Uterus (tissue), 4 donors: ENCODE data around the gene OXTR. TPM values are rescaled to one million over a fixed set of nuclear protein-coding genes. Genes with fewer than 3 reads are reported as not detected.

ENCODE experiments used
- DNase-seq, 2 donors: peaks; one replicate each; pipeline ENCODE4 v3.0.0-alpha.2; 2019 to 2020
- H3K27ac ChIP-seq, 2 donors: fragments of 200-600 bp; sonication (generic); 1 replicate in 1 of 2; 2 replicates in 1 of 2; pipeline ENCODE4 v1.5.1; 2016 to 2018
- H3K27me3 ChIP-seq, 2 donors: fragments of 200-600 bp; sonication (generic); one replicate each; pipeline ENCODE4 v1.5.1; 2018 to 2019; ENCODE audit warnings: control low read depth in 1 of 2
- H3K36me3 ChIP-seq, 2 donors: fragments of 200-600 bp; sonication (generic); one replicate each; pipeline ENCODE4 v1.5.1; 2019; ENCODE audit warnings: control low read depth in 1 of 2
- H3K4me1 ChIP-seq, 2 donors: fragments of 200-600 bp; sonication (generic); one replicate each; pipeline ENCODE4 v1.5.1; 2018 to 2019; ENCODE audit warnings: control low read depth in 1 of 2
- H3K4me3 ChIP-seq, 2 donors: fragments of 200-600 bp; sonication (generic); 1 replicate in 1 of 2; 2 replicates in 1 of 2; pipeline ENCODE4 v1.5.1; 2018 to 2019; ENCODE audit warnings: mild to moderate bottlenecking in 1 of 2
- H3K9me3 ChIP-seq, 2 donors: fragments of 200-600 bp; sonication (generic); one replicate each; pipeline ENCODE4 v1.5.1; 2019; ENCODE audit warnings: control low read depth in 1 of 2
- POLR2A ChIP-seq, 2 donors: fragments of 450-650 bp; IDR thresholded peaks; one replicate each; pipeline ENCODE4 v1.6.1; 2016; ENCODE audit warnings: antibody characterized with exemption in 2 of 2, mild to moderate bottlenecking in 1 of 2, moderate library complexity in 1 of 2
- intact Hi-C: fragments of 100-400 bp; cut with DNase I; formaldehyde crosslinking; loops from one replicate; pipeline ENCODE4 v1.15.1; 2023; ENCODE audit warnings: low total_unique reads
- total RNA-seq, 4 donors: library from RNA; depleted of rRNA in 3 of 4; stranded (reverse); fragments of >200 nt in 3 of 4; gene quantifications; one replicate each; pipeline versions ENCODE4 v1.1.0 to v1.2.4, GENCODE V29; 2014 to 2023
- TF ChIP-seq, protein P1 (sequence below), 4 experiments: fragments of 200-600 bp in 2 of 4; fragments of 450-650 bp in 2 of 4; sonication (generic) in 2 of 4; IDR thresholded peaks; one replicate each; pipeline ENCODE4 v1.5.1; 2016 to 2019; ENCODE audit warnings: antibody characterized with exemption in 4 of 4, mild to moderate bottlenecking in 2 of 4, moderate library complexity in 1 of 4
- donor health status: DM: yes; HTN: yes; CAD: no.

Gene OXTR
- total RNA-seq, 4 donors from 2014 or later = 0.27 to 4.4 (median 1.5) TPM; not detected in 1

DNA sequence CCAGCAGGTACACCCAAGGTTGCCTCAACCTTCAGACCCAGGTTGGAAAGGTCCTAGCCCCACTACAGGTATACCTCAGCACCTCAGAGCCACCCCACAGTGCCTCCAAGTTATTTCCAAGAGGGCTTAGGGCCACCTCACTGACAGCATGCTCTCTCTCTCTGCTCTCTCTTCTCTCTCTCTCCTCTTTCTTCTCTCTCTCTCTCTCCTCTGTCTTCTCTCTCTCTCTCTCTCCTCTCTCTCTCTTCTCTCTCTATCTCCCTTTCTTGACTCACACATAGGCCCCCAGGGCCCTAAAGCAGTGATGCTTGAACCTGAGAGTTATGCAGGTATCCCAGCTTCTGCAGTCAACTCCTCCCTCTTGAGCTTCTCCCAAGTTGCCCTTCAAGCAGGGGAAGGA lies 31.6 kb downstream of the OXTR start:
- no peak for TF ChIP-seq POLR2A (IDR thresholded peaks at IDR 0.05)
- TF ChIP-seq, protein P1, sequence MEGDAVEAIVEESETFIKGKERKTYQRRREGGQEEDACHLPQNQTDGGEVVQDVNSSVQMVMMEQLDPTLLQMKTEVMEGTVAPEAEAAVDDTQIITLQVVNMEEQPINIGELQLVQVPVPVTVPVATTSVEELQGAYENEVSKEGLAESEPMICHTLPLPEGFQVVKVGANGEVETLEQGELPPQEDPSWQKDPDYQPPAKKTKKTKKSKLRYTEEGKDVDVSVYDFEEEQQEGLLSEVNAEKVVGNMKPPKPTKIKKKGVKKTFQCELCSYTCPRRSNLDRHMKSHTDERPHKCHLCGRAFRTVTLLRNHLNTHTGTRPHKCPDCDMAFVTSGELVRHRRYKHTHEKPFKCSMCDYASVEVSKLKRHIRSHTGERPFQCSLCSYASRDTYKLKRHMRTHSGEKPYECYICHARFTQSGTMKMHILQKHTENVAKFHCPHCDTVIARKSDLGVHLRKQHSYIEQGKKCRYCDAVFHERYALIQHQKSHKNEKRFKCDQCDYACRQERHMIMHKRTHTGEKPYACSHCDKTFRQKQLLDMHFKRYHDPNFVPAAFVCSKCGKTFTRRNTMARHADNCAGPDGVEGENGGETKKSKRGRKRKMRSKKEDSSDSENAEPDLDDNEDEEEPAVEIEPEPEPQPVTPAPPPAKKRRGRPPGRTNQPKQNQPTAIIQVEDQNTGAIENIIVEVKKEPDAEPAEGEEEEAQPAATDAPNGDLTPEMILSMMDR (IDR thresholded peaks at IDR 0.05) = no peak
- intact Hi-C loops = no loop called here
- Histone ChIP-seq H3K36me3 (no peaks in the 10 kb centered on the region), H3K4me1 (no peaks in the 10 kb centered on the region), H3K4me3 (no peak overlapping the region), H3K27me3 (no peaks in the 10 kb centered on the region), H3K9me3 (no peaks in the 10 kb centered on the region), H3K27ac (no peak overlapping the region)
- no peak for DNase-seq

DNA sequence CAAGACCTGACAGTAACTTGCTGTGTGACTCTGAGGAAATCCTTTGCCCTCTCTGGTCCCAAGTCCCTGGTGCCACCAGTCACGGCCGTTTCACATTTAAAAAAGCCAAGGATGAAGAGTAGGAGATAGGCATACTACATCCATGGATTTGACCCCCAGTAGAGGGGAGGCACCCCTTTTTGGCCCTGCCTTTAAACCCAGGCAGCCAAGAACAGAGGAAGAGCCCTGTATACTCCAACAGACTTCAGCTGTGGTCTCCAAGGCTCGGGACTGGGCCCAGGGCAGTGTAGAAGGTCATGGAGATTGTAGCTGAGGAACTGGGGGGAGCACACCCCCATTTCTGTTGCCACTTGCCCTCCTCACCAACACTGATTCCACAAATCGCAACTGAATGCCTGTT lies 32.1 kb downstream of the OXTR start:
- no peaks in the 10 kb centered on the region for H3K36me3 ChIP-seq
- H3K4me3 ChIP-seq = no peak overlapping the region
- intact Hi-C loops = no loop called here
- TF ChIP-seq, protein P1 (IDR thresholded peaks at IDR 0.05) = no peak
- TF ChIP-seq POLR2A (IDR thresholded peaks at IDR 0.05) = no peak
- DNase-seq = no peak
- H3K27ac ChIP-seq = no peak overlapping the region
- no peaks in the 10 kb centered on the region for H3K4me1 ChIP-seq
- H3K27me3 ChIP-seq = no peaks in the 10 kb centered on the region
- H3K9me3 ChIP-seq = no peaks in the 10 kb centered on the region

DNA sequence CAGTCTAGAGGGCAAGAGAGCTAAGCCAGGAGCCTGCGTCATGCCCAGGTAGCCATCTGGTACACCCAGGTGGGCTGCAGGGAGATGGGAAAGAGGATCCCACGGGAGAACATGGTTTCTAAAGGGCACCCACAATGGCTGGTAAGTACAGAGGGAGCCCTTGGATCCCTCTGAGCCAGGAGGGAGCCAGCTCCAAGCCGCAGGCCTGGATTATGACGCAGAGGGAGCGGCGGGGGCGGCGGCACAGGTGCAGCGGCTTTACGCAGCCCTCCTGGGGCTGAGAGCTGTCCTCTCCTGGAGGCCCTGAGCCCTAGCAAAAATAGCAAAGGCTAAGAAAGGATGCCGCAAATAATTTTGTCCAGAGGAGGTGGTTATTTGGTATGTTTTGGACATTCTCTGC lies 33.0 kb downstream of the OXTR start:
- H3K4me1 ChIP-seq = no peaks in the 10 kb centered on the region
- H3K4me3 ChIP-seq = no peak overlapping the region
- H3K27me3 ChIP-seq = no peaks in the 10 kb centered on the region

DNA sequence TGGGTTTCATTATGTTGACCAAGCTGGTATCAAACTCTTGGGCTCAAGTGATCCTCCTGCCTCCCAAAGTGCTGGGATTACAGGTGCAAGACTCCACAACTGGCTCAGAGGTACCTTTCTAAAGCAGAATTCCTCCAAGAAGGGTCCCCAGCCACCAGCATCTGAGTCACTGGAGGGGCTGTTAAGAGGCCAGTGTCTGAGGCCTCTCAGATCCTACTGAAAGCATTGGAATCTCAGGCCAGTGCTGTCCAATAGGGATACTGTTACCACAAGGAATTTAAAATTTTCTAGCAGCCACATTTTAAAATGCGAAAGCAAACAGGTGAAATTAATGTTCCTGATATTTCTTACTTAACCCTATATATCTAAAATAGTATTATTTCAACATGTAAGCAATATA lies 34.5 kb downstream of the OXTR start:
- intact Hi-C loops = no loop called here
- TF ChIP-seq POLR2A (IDR thresholded peaks at IDR 0.05) = no peak
- TF ChIP-seq, protein P1 (IDR thresholded peaks at IDR 0.05) = no peak
- no peak for DNase-seq

More for the DNA sequence above, 33.0 kb downstream of the OXTR start:
- TF ChIP-seq, protein P1 (IDR thresholded peaks at IDR 0.05) = no peak
- TF ChIP-seq POLR2A (IDR thresholded peaks at IDR 0.05) = no peak
- intact Hi-C loops = no loop called here
- Histone ChIP-seq H3K9me3 (no peaks in the 10 kb centered on the region), H3K27ac (no peak overlapping the region), H3K36me3 (no peaks in the 10 kb centered on the region)
- no peak for DNase-seq

DNA sequence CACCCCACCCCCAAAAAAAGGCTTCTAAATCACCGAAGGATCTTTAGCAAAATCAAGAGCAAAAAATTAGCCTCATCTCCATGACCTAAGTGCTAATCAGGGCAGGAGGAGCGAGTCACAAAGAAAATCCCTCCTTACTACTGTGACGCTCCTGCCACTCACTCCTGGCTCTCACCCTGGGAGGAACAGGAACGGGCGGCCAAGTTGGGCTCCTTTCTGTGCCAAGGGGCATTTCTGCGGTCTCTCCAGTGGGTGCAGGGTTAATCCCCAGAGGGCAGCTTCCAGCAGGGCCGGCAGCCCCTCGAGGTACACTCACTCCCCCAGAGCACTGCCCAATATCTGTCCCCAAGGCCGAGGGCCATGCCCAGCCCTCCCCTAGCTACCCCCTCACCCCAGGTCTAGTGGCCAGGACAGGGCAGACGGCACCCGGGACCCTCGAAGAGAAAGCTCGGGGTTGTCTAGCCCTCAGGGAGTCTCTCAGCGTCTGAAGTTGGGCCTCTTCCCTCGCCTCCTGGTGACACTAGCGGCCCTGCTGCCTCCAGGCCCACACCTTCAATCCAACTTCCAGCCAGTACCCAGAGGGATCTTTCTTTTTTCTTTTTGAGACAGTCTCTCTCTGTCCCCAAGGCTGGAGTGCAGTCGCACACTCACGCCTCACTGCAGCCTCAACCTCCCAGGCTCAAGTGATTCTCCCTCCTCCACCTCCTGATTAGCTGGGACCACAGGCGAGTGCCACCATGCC lies 35.1 kb downstream of the OXTR start:
- H3K4me1 ChIP-seq = no peaks in the 10 kb centered on the region
- H3K9me3 ChIP-seq = no peaks in the 10 kb centered on the region
- no peaks in the 10 kb centered on the region for H3K36me3 ChIP-seq
- no peak for TF ChIP-seq POLR2A (IDR thresholded peaks at IDR 0.05)
- TF ChIP-seq, protein P1 (IDR thresholded peaks at IDR 0.05) = no peak
- H3K27ac ChIP-seq = no peak overlapping the region
- intact Hi-C loops = no loop called here
- no peaks in the 10 kb centered on the region for H3K27me3 ChIP-seq
- H3K4me3 ChIP-seq = no peak overlapping the region
- no peak for DNase-seq

More for the DNA sequence above, 34.5 kb downstream of the OXTR start:
- Histone ChIP-seq H3K4me1 (no peaks in the 10 kb centered on the region), H3K36me3 (no peaks in the 10 kb centered on the region), H3K9me3 (no peaks in the 10 kb centered on the region), H3K27ac (no peak overlapping the region), H3K4me3 (no peak overlapping the region), H3K27me3 (no peaks in the 10 kb centered on the region)
